ENCODE results near the gene TMEM203. TPM values are rescaled to one million over a fixed set of nuclear protein-coding genes. Genes with fewer than 3 reads are reported as not detected.

TMEM203 gene
- total and polyA plus RNA-seq, 2 of the 13 experiments (the other 11 are each of a cell fraction or from before 2014, with no cell fraction given), result 23.4 to 36.7 TPM

DNA sequence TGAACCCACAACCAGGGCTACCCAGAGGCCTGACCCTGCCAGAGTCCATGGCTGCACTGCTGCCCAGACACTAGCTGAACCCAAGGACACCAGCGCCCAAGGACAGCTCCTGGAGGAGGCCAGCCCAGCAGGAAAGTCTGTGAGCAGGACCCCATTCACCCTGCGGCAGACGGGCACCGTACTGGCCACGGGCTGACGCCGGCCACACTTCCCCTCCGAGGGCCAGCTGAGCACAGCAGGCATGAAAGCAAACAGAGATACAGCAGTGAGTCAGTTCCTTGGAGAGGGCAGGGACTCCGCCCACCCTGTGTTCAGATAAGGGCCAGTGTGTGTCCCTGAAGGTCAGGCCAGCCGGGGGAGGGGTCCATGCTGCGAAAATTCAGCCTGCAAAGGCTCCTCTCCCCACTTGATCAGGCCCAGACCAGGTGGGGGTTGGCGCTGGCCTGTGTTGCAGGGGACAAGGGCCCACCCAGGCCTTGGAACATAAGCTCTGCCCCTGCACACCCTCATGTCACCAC lies 13.4 kb upstream of the TMEM203 start (continued):
- TF ChIP-seq, protein P1, sequence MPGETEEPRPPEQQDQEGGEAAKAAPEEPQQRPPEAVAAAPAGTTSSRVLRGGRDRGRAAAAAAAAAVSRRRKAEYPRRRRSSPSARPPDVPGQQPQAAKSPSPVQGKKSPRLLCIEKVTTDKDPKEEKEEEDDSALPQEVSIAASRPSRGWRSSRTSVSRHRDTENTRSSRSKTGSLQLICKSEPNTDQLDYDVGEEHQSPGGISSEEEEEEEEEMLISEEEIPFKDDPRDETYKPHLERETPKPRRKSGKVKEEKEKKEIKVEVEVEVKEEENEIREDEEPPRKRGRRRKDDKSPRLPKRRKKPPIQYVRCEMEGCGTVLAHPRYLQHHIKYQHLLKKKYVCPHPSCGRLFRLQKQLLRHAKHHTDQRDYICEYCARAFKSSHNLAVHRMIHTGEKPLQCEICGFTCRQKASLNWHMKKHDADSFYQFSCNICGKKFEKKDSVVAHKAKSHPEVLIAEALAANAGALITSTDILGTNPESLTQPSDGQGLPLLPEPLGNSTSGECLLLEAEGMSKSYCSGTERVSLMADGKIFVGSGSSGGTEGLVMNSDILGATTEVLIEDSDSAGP (CRISPR knock-in tag; IDR thresholded peaks at IDR 0.05; ENCODE audit: borderline replicate concordance), result no peak
- TF ChIP-seq, protein P2, sequence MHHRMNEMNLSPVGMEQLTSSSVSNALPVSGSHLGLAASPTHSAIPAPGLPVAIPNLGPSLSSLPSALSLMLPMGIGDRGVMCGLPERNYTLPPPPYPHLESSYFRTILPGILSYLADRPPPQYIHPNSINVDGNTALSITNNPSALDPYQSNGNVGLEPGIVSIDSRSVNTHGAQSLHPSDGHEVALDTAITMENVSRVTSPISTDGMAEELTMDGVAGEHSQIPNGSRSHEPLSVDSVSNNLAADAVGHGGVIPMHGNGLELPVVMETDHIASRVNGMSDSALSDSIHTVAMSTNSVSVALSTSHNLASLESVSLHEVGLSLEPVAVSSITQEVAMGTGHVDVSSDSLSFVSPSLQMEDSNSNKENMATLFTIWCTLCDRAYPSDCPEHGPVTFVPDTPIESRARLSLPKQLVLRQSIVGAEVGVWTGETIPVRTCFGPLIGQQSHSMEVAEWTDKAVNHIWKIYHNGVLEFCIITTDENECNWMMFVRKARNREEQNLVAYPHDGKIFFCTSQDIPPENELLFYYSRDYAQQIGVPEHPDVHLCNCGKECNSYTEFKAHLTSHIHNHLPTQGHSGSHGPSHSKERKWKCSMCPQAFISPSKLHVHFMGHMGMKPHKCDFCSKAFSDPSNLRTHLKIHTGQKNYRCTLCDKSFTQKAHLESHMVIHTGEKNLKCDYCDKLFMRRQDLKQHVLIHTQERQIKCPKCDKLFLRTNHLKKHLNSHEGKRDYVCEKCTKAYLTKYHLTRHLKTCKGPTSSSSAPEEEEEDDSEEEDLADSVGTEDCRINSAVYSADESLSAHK (CRISPR knock-in tag; IDR thresholded peaks at IDR 0.05; ENCODE audit: borderline replicate concordance), result no peak
- TF ChIP-seq REL (CRISPR knock-in tag; conservative IDR thresholded peaks at IDR 0.05), result 0 out of 2 replicates have a peak, but pooled peaks have one; percentile 19
- no peak for TF ChIP-seq SMARCC2 (IDR thresholded peaks at IDR 0.05)
- no peak for TF ChIP-seq ZSCAN25 (CRISPR knock-in tag; IDR thresholded peaks at IDR 0.05)
- no peak for TF ChIP-seq ISL2 (CRISPR knock-in tag; IDR thresholded peaks at IDR 0.05)
- no peak for TF ChIP-seq SATB2 (CRISPR knock-in tag; IDR thresholded peaks at IDR 0.05)
- no peak for TF ChIP-seq NONO (IDR thresholded peaks at IDR 0.05)
- peak; percentile 62; the same call in 1 of the 2 replicates for TF ChIP-seq NONO (CRISPR knock-in tag; conservative IDR thresholded peaks at IDR 0.05)
- TF ChIP-seq KLF15 (CRISPR knock-in tag; IDR thresholded peaks at IDR 0.05; ENCODE audit: borderline replicate concordance), result no peak
- TF ChIP-seq ZNF720 (CRISPR knock-in tag; IDR thresholded peaks at IDR 0.05), result no peak
- peak; percentile 96 for TF ChIP-seq SAP130 (CRISPR knock-in tag; IDR thresholded peaks at IDR 0.05; ENCODE audit: low read depth)
- TF ChIP-seq ZNF10 (CRISPR knock-in tag; IDR thresholded peaks at IDR 0.05; ENCODE audit: borderline replicate concordance, low read depth), result no peak
- TF ChIP-seq EEA1 (CRISPR knock-in tag; IDR thresholded peaks at IDR 0.05; ENCODE audit: borderline replicate concordance), result no peak
- TF ChIP-seq ZFP90 (CRISPR knock-in tag; IDR thresholded peaks at IDR 0.05; ENCODE audit: borderline replicate concordance), result no peak
- peak; percentile 52; the same call in 1 of the 2 replicates for TF ChIP-seq TBX2 (CRISPR knock-in tag; IDR thresholded peaks at IDR 0.05; ENCODE audit: borderline replicate concordance)
- peak; percentile 45; the same call in 1 of the 2 replicates for TF ChIP-seq HOXA3 (CRISPR knock-in tag; IDR thresholded peaks at IDR 0.05)
- no peak for TF ChIP-seq ZNF274 (CRISPR knock-in tag; IDR thresholded peaks at IDR 0.05)
- no peak for TF ChIP-seq NFE2 (CRISPR knock-in tag; IDR thresholded peaks at IDR 0.05)
- TF ChIP-seq KDM3A (CRISPR knock-in tag; IDR thresholded peaks at IDR 0.05; ENCODE audit: low read depth), result peak; percentile 15; the same call in 1 of the 2 replicates
- no peak for TF ChIP-seq ZNF431 (CRISPR knock-in tag; IDR thresholded peaks at IDR 0.05; ENCODE audit: borderline replicate concordance, low read depth)
- peak; percentile 38; the same call in 1 of the 2 replicates for TF ChIP-seq HNF4A (CRISPR knock-in tag; IDR thresholded peaks at IDR 0.05)
- peak; percentile 77 for TF ChIP-seq MED1 (CRISPR knock-in tag; IDR thresholded peaks at IDR 0.05)
- TF ChIP-seq, protein P3, sequence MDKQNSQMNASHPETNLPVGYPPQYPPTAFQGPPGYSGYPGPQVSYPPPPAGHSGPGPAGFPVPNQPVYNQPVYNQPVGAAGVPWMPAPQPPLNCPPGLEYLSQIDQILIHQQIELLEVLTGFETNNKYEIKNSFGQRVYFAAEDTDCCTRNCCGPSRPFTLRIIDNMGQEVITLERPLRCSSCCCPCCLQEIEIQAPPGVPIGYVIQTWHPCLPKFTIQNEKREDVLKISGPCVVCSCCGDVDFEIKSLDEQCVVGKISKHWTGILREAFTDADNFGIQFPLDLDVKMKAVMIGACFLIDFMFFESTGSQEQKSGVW (CRISPR knock-in tag; IDR thresholded peaks at IDR 0.05; ENCODE audit: borderline replicate concordance), result no peak
- TF ChIP-seq FOXK1 (CRISPR knock-in tag; IDR thresholded peaks at IDR 0.05; ENCODE audit: borderline replicate concordance, low read depth), result 0 out of 2 replicates have a peak, but pooled peaks have one; percentile 35
- no peak for TF ChIP-seq ZNF468 (CRISPR knock-in tag; IDR thresholded peaks at IDR 0.05)
- TF ChIP-seq KLF16 (CRISPR knock-in tag; IDR thresholded peaks at IDR 0.05), result 0 out of 4 replicates have a peak, but pooled peaks of 1 of the 2 experiments have one; percentile 20
